HG03159 (cell line): Measurements from ENCODE around the gene RNF121.

ENCODE experiments used
- ATAC-seq: cut with Tn5 transposase; IDR thresholded peaks from one replicate; pipeline ENCODE4 v1.9.1; 2021; ENCODE audit warnings: mild to moderate bottlenecking, moderate library complexity; ENCODE audit not compliant: unreplicated experiment

Gene RNF121

DNA sequence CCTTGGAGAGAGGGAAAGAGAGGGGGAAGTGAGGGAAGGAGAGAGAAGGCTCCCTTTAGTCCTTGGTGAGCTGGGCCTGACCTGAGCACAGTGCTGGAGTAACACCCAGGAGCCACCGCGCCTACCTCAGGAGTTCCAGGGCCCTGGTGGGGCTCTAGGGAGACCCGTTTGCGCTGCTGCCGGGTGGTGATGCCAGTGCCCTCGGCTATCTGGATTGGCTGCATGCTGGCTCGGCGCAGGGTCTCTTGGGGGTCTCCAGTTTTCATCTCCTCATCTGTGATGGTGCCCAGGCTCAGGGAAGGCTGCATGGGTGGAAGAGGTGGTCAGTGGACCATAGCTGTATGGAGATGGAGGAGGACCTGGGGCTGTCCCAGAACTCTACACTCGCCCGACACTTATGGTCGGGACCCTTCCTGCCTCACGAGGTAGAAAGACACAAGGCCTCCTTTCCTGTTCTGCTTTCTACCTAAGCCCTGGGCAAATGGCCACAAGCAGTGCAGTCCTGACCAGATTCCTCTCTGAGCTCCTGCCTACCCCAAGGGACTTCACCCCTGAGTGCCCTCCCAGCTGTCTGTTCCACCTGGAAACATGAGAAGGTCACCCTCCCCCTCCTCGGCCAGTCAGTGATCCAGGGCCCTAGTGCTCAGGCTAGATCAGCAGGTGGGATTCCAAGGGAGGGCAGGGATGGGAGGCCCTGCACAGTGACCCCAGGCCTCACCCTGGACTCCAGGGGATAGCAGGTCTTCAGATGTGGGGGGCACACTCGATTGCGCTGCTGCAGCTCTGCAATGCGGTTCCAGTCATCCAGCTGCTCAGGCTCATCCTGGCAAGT lies 75.9 kb downstream of the RNF121 start:
- ATAC-seq, result no peak

DNA sequence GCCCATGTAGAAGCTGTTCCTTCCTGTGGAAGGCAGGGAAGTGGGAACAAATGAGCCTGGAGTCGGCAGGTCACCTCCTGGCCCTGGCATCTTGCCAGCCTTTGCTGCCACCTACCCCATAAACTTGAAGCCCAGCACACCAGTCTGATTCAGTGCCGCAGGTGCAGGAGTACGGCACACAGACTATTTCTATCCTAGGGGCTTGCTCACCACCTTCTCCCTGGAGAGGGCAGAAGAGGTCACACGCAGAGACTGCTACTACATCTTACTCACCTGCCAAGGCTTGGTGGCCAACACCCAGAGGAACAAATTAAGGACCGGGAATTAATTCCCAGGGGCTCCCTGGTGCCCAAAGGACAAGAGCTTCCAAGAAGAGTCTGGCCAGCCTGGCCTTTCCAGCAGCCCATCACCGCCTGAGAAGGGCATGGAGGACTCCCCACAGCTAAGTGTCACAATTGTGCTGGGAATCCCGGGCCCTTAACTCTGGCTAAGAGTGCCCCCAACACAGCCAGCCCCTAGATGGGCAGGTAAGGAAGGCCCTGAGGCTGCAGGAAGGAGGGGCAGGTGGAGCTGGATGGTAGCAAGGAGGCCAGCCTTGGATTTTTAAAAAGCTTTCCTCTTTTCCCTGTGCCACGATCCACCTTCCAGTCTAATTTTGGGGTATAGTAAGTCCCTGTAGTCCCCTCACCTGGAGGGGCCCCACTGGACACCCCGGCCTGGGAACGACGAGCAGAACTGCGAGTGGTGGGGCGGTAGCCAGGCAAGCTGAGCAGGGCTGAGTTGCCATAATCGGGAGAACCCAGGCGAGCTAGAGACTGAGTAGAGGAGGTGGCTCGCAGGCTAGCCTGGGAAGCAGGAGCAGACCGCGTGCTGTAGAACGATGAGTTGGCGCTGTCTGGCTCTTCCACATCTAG lies 76.8 kb downstream of the RNF121 start:
- ATAC-seq, result no peak

DNA sequence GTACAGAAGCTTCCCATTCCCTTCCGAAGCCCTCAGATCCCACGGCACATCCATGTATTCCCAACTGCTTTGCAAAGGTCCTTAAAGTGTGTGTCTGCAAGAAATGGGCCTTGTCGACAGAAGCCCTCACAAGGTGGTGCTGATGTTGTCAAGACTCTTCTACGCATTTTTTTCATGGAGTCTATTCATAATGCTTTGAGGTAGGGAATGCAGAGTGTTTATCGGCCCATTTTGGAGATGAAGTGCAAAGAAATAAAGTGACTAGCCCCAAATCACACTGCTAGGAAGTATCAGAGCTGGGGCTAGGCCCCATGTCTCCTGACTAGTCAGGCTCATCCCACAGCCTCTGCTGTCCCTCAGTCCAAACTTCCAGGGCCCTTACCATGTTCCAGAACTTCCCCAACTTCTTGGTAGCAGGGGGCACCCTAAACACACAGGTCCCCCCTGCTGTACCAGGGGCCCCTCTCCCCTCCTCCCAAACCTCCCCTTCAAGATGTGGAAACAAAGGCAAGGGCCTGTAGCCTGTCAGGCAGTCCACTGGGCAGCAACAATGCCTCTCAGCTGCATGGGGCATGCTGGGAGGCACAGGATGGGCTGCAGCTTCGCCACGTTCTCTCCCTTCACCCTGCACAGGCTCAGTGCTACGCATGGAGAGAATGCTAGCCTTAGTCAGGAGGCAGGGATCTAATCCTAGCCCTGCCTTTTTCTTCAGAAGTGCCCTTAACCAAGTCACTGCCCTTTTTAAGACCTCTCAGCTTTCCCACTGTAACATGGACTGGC lies 77.7 kb downstream of the RNF121 start:
- ATAC-seq, result no peak

DNA sequence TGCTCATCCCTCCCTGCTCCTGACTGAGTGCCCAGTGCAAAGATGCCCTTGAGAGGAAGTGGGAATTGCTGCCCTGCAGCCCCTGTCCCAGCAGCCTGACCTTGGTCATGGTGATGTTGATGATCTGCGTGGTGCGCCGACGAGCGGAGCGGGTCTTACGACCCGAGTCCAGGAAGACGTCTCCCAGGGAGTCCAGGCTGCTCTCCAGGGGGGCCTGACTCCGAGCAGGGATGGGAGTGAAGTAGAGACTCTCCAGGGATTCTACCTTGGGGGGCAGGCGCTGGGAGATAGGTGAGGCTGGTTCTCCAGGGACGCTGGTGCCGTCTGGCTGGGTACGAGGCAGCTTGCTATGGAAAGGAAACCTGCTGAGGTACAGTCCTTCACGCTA lies 78.2 kb downstream of the RNF121 start:
- no peak for ATAC-seq

DNA sequence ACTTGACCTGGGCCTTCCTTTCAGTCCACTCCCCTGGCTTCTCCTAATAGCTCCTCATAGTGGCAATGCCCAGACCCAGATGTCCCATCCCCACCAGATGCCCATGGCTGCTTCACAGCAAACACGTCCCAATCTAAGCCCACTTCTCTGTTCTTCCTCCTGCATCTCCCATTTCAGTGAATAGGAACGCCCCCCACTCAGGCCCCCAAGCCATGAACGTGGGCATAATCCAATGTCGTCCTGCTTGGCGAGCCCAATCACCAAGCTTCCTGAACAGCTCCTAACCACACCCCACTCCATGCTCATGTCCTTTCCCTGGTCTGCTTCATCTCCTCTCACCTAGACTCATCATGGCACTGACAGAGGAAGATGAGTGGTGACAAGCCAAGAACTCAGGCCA lies 78.7 kb downstream of the RNF121 start:
- ATAC-seq, result no peak

DNA sequence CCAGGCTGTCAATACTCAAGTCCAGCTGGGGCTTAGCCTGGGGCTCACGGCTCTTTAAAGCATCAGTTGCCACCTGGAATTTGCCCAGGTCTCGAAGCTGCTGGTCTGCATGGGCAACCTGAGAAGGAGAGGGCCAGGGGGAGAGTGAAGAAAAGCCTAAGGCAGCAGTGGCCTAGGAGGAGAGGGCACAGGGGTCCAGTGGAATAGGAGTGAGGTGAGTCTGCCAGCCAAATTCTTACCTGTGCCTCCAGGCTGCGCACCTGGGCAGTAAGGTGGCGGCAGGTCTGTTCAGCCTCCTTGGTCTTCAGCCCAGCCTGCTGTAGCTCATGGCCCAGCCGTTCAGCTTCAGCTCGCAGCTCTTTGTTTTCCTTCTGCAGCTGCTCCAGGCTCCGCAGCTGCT lies 79.9 kb downstream of the RNF121 start:
- no peak for ATAC-seq

DNA sequence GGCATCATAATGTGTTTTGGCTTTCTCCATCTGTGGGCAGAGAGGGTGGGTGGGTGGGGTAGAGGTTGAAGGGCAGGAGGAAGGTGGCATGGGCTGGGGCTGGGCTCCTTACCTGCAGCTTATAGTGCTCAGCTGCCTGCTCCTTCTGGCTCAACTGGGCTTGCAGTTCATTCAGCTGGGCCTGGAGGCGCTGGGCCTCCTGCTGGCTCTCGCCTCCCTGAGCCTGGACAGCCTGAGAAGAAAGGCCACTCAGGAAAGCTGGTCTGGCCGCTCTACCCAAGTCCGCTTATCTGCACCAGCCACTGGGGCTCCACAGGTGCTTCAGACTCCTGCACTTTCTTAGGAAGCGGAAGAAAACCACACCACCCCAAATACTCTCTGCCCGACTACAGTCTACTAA lies 80.3 kb downstream of the RNF121 start:
- no peak for ATAC-seq

DNA sequence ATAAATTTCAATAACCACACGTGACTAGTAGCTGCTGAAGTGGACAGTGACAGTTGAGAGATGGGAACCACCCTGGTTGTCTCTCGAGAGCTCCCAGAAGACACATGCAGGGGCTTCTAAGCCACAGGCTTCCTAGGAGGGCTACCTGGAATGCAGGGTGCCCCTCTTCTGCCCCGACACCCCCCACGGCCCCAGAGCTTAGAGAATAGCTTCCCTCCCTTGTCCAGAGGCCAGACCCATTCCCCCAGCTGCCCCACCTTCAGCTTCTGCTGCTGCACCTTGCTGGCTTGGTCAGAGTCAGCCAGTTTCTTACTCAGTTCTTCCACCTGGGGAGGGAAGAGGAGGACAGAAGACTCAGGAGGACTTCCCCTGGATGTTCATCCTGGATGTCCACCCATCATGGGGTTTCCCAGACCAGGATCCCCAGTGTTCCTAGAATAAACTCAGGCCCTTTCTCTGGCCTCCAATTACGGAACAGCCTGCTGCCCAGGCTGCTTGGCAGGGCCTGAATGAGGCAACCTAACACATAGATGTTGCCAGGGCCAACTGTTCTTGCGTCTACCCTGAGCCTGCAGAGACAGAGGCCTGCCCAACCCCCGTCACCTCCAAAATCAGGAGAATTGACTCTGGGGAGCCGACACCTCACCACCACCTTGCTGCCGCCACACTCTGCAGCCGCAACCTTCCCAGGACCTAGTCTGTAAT lies 81.8 kb downstream of the RNF121 start:
- no peak for ATAC-seq

DNA sequence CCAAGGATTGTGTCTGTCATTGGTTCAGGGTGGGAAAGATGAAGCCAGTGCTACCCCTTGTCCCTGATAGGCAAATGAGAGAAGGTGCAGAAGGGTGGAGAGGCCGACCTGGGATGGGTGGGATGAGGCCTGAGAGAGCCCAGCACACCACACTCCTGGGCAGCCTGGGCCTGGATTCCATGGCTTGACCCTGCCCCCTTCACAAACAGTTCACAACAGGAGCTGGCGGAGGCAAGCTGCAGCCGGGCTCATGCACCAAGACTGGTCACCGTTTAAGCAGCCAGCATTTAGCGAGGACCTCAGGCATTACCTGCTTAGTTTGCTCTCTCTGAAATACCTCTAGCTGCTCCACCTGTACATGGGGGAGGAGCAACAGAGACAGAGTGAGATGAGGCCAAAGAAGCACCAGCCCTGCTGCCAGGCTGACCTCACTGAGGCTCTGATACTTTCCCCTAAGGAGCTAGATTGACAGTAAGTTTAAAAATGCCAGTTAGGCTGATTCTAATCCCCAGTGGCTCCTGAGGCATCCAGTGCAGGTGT lies 83.3 kb downstream of the RNF121 start:
- no peak for ATAC-seq

DNA sequence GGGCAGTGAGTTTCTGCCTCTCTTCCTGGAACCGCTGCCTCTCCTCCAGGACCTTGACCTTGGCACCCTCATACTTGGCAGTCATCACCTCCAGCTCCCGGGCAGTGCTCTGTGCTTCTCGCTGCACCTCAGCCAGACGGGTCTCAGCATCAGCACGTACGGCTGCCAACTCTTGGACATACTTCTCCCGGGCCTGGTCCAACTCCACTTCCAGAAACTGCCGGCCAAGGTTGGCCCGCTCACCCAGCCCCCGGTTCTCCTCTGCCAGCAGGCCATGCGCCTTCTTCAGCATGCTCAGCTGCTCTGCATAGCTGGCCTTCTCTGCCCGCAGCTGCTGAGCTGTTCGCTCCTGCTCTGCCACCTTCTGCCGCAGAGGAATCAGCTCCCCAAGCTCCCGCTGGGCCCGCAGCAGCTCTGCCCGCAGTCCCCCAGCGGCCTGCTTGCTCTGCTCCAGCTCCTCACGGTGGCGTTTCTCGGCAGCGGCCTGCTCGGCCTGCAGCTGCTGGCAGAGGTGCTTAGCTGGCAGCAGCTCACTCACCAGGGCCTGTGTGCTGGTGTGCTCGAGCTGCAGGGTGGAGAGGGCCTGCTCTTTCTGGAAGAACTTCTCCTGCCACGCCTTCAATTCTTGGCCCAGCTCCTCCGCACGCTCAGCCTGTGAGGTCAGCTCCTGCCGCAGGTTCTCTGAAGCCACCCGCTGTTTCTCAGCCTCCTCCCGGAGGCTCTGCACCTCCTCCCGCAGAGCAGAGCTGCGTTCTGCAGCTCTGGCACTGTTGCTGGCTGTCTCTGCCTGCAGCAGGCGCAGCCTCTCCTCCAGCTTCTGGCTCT lies 84.3 kb downstream of the RNF121 start:
- no peak for ATAC-seq

DNA sequence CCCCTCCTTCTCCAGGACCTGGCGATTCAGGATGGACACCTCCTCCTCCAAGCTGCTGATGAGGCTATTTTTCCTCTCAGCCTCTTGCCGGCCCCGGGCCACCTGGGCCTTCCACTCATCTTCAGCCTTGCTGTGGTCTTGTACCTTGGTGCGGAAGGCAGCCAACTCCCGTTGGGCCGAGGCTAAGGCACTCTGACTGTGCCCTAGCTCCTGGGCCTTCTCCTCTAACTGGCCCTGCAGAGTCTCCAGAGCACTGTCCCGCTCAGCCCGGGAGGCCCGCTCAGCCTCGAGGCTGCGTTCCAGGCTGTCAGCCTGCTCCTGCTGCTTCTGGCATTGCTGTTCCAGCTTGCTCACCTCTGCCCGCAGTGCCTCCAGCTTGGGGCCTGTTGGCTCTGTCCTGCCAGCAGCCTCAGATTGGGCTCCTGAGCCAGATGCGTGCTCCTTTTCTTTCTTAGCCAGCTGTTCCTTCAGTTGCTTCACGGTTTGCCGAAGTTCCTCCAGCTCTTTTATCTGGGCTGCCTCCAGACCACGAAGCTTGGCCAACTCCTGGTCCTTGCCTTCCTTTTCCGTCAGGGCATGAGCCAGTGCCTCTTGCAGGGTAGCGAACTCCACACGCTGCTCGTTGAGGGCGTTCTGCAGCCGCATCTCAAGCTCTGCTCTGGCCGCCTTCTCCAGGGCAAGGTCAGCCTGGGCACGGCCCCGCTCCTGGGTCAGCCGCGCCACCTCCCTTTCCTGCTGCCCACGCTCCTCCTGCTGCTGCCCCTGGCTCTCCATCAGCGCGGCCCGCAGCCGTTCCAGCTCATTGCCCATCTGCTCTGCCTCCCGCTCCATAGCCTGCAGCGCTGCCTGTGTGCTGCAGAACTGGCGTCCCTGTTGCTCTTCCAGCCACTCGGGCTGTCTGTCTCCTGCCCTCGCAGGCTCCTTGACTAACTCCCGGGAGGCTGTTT lies 85.2 kb downstream of the RNF121 start:
- ATAC-seq, result no peak

DNA sequence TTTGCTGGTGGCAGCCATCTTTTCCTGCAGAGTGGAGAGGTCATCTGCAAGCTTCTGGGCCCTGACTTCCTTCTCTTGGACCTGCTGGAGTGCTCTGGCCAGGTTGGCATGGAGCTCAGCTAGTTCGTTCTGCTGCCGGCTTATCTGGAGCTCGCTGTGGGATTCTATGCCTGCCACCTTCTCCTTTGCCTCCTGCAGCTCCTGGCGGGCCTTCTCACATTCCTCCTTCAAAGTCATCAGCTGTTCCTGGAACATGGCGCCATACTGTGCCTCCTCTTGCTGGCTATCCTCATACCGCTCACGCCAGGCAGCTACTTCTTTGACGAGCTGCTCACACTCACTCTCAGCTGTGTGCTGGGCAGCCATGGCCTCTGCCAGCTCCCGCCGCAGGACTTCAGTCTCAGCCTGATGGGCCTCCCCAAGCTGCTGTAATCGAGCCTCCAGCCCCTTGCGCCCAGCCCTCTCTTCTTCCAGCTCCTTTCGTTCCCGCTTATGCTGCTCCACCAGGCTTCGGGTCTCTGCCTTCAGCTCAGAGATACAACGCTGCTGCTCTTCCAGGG lies 86.0 kb downstream of the RNF121 start:
- ATAC-seq, result no peak

DNA sequence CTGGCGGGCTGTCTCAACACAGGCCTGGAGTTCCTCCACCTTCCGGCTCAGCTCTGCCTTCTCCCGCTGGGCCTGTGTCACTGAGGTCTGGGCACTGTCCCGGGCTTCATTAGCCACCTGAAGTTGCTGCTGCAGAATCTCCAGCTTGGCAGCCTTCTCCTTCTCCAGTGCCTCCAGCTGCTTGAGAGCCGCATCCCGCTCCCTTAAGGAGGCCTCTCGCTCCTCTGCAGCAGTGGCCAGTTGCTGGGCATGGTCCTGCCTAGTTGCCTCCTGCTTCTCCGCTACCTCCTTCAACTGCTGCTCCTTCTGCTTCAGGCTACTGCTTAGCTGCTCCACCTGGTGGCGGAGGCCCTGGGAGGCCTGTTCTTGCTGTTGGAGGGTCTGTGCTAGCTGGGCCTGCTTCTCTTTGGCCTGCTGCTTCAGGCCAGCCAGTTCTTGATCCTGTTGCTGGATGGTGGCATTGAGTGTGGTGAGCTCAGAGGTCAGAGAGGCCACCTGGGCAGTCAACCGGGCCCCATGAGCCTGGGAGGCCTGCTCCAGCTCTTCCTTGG lies 86.7 kb downstream of the RNF121 start:
- ATAC-seq, result no peak

DNA sequence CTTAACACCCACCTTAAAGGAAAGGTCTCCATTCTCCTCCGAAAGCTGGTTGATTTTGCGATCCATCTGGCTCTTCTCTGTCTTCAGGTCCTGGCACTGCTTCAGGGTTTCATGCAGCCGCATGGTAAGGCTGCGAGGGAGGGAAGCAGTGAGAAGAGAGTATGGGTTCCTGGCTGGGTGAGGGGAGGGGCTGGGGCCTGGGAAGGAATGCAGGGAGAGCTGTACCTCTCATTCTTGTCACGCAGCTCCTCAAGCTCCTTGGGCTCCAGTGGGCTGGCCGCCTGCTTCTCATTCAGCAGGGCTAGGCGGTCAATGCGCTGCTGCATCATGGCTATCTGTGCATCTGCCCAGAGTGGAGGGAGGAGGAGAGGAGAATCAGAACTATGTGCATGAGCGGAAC lies 89.3 kb downstream of the RNF121 start:
- no peak for ATAC-seq

DNA sequence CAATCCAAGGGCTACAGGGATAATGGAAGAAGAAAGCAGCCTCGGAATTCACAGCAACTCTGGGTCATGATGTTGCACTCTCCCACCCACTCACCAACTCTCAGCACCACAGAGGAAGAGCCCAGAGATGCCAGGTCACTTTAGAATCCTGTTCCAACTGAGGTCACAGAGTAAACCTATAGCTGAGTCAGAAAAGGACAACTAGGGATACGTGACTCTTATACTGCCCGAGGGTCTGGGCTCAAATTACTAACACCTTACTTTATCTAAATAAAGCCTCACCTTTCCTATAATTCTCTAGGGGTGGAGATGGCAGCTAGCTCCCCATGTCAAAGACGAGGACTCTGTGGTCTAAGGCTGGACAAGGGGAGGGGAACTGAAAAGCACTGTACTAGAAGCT lies 94.5 kb downstream of the RNF121 start:
- no peak for ATAC-seq

DNA sequence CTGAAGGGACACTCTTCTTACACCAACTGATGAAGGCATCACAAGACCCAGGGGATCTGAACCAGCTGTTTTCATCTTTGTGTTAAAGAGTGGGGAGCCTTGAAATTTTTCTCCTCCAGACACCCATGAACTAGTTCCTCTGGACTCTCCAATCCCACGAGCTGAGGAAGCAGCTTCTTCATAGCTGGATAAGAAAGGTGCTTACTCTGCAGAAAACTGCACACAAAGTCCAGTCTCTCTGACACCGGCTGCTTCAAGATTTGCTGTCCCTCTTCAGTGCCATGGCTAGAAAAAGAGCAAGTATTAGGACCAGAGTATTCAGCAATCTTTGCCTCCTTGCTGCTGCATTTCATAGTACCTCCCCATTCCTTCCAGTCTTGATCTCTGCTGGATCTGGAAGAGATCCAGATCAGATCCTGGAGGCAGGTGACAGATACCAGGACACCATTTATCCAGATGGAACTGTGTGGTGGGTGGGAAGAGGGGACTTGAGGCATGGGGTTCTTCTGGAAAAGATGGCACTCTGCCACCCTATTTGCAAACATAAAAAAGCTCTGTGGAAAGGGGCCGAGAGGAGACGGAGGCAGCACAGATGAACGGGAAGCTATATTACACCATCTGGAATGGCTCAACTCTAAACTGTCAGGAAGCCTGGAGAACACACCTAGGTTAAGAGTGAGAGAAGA lies 95.4 kb downstream of the RNF121 start:
- ATAC-seq, result no peak

DNA sequence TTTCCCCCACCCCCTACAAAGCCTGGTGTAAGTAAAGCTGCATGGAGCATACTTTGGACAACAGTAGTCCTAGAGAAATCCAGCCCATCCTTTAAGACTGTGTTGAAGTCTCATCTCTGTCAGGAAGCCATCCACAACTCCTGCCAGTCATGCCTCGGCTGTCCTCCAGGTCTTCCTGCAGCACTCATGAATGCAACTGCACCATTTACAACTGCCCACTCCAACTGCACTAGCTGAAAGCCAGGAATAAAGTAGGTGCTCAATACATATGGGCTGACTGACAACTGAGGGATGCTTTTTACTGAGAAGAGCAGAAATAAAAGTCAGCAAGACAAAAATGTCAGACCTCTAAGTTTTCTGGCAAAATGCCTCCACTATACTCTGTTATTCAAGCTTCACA lies 97.2 kb downstream of the RNF121 start:
- ATAC-seq, result no peak
